HepG2 (cell line): ENCODE data around the gene NCLN. TPM values are rescaled to one million over a fixed set of nuclear protein-coding genes. Genes with fewer than 3 reads are reported as not detected.
A peak's percentile ranks its signal among the peaks of the same experiment; 100 is the strongest.

Experiments used
- ATAC-seq: fragments of 200-7000 bp; cut with Tn5 transposase; 3 replicates; pipeline ENCODE4 v1.9.1; 2020; ENCODE audit warnings: mild to moderate bottlenecking, moderate library complexity
- BruUV-seq: library from RNA; stranded (reverse); fragments of 400-500 nt; replicated peaks from 2 replicates; lab custom pipeline; 2021; lab: Mats Ljungman, UMichigan
- CTCF ChIA-PET: fragments of 300-600 bp; formaldehyde crosslinking; extraction: SDS; loops from one replicate; lab custom pipeline; 2021; ENCODE audit warnings: low total read pairs, inconsistent platforms, low intra/inter-chr PET ratio; lab: Yijun Ruan, JAX
- POLR2A ChIA-PET: fragments of 350-600 bp; sonication (Branson Sonifier 250); formaldehyde crosslinking; loops from one replicate; lab custom pipeline; 2020; ENCODE audit warnings: antibody characterized with exemption, inconsistent platforms; lab: Yijun Ruan, JAX
- DNase-seq: peaks from one replicate; pipeline ENCODE4 v3.0.0-alpha.2; 2015; ENCODE audit warnings: low spot score
- FAIRE-seq: peaks from 3 replicates; lab custom pipeline; 2011; peaks lifted over from hg19 to GRCh38; lab: Jason Lieb, UNC
- H2AFZ ChIP-seq: one replicate; pipeline ENCODE4 v1.6.1; 2011; ENCODE audit warnings: low read length, inconsistent platforms
- H3K27ac ChIP-seq: fragments of 300-600 bp; 3 replicates; pipeline ENCODE4 v1.8.0; 2011; ENCODE audit warnings: mixed run types, mild to moderate bottlenecking, mixed read lengths, low read length, inconsistent platforms; ENCODE audit not compliant: insufficient read depth; ENCODE audit errors: extremely low read length
- H3K27me3 ChIP-seq, 2 experiments: fragments of 200-600 bp in 1 of 2; 2 replicates in 1 of 2; 3 replicates in 1 of 2; pipeline versions ENCODE4 v1.6.0 to v1.8.0; 2011; ENCODE audit warnings: low read length in 2 of 2, mild to moderate bottlenecking in 2 of 2, moderate library complexity in 2 of 2, inconsistent platforms in 1 of 2; ENCODE audit not compliant: insufficient read depth in 2 of 2, control insufficient read depth in 1 of 2
- H3K36me3 ChIP-seq, 2 experiments: fragments of 200-600 bp in 1 of 2; replicated peaks in 1 of 2; 2 replicates in 1 of 2; 3 replicates in 1 of 2; pipeline versions ENCODE4 v1.5.1 to v1.8.0; 2011; ENCODE audit warnings: low read length in 2 of 2, inconsistent platforms in 1 of 2; ENCODE audit not compliant: insufficient read depth in 2 of 2, control insufficient read depth in 1 of 2
- H3K4me1 ChIP-seq: 2 replicates; pipeline ENCODE4 v1.5.1; 2012; ENCODE audit warnings: low read length, inconsistent platforms; ENCODE audit not compliant: insufficient read depth
- H3K4me2 ChIP-seq: 2 replicates; pipeline ENCODE4 v1.6.0; 2011; ENCODE audit warnings: low read depth, low read length, inconsistent platforms
- H3K4me3 ChIP-seq, 3 experiments: fragments of 200-600 bp in 1 of 3; sonication (generic), shearing (Covaris generic) in 1 of 3; replicated peaks in 1 of 3; 2 replicates each; pipeline ENCODE4 v1.5.1; 2011 to 2016; ENCODE audit warnings: low read length in 3 of 3, inconsistent platforms in 2 of 3, low read depth in 2 of 3, mild to moderate bottlenecking in 2 of 3, control low read depth in 1 of 3, mixed read lengths in 1 of 3; ENCODE audit not compliant: insufficient read depth in 1 of 3
- H3K79me2 ChIP-seq: one replicate; pipeline ENCODE4 v1.6.1; 2011; ENCODE audit warnings: low read length, inconsistent platforms; ENCODE audit not compliant: insufficient read depth
- H3K9ac ChIP-seq: 2 replicates; pipeline ENCODE4 v1.6.0; 2011; ENCODE audit warnings: mild to moderate bottlenecking, low read depth, low read length, inconsistent platforms; ENCODE audit not compliant: insufficient read depth
- H3K9me3 ChIP-seq: 2 replicates; pipeline ENCODE4 v1.5.1; 2012; ENCODE audit warnings: mild to moderate bottlenecking, low read length
- H4K20me1 ChIP-seq: 2 replicates; pipeline ENCODE4 v1.6.0; 2011; ENCODE audit warnings: inconsistent platforms, mild to moderate bottlenecking, low read length, moderate library complexity; ENCODE audit not compliant: insufficient read depth
- HDAC2 ChIP-seq: sonication (generic); formaldehyde crosslinking; IDR thresholded peaks from 2 replicates; pipeline ENCODE4 v1.4.0; 2020; ENCODE audit warnings: missing genetic modification reagents
- ZNF589 ChIP-seq: sonication (generic); formaldehyde crosslinking; conservative IDR thresholded peaks from 2 replicates; pipeline ENCODE4 v1.8.0; 2022; ENCODE audit warnings: mild to moderate bottlenecking, moderate library complexity, missing genetic modification reagents
- ZNF646 ChIP-seq: sonication (generic); formaldehyde crosslinking; IDR thresholded peaks from 2 replicates; pipeline ENCODE4 v1.9.0; 2021; ENCODE audit warnings: mild to moderate bottlenecking, missing genetic modification reagents
- ZSCAN30 ChIP-seq: sonication (generic); formaldehyde crosslinking; IDR thresholded peaks from 2 replicates; pipeline ENCODE4 v1.5.0; 2020; ENCODE audit warnings: mild to moderate bottlenecking, missing genetic modification reagents
- WGBS: methylation state at CpG from one replicate; pipeline ENCODE4 v1.1.6; 2017; ENCODE audit warnings: low lambda C conversion rate; 5-methylcytosine and 5-hydroxymethylcytosine counted together
- in situ Hi-C: cut with HindIII; loops from 2 replicates; pipeline ENCODE4 v1.10.0; 2017; ENCODE audit warnings: low pct_unique_long_range_greater_than_20kb; ENCODE audit not compliant: extremely low pct_ligation_motif_present
- intact Hi-C: fragments of 100-400 bp; cut with micrococcal nuclease; formaldehyde crosslinking; loops from one replicate; pipeline ENCODE4 v1.10.0; 2022; ENCODE audit not compliant: unreplicated experiment
- polyA plus RNA-seq, 8 experiments: library from polyadenylated mRNA; depleted of rRNA in 3 of 8; stranded (reverse) in 7 of 8; unstranded in 1 of 8; fragments of >200 nt; fragmentation: Illumina TruSeq in 4 of 8; extraction: Trizol in 4 of 8; gene quantifications; 2 replicates each; pipeline versions ENCODE4 v1.2.1 to v1.2.3, GENCODE V29; 2011 to 2016; ENCODE audit warnings: low read depth in 4 of 8, missing spikeins in 1 of 8, mixed read lengths in 1 of 8; ENCODE audit not compliant: insufficient read depth in 1 of 8
- total RNA-seq, 5 experiments: library from RNA; depleted of rRNA; stranded (reverse); fragments of >200 nt; fragmentation: Illumina TruSeq; extraction: Trizol; gene quantifications; 2 replicates each; pipeline ENCODE4 v1.2.3, GENCODE V29; 2016; ENCODE audit warnings: low read depth in 1 of 5
- TF ChIP-seq, protein P1 (sequence below): sonication (generic); formaldehyde crosslinking; IDR thresholded peaks from 2 replicates; pipeline ENCODE4 v1.4.0; 2020; ENCODE audit warnings: mild to moderate bottlenecking, missing genetic modification reagents
- TF ChIP-seq, protein P2 (sequence below): fragments of 450-650 bp; IDR thresholded peaks from 2 replicates; pipeline ENCODE4 v1.6.1; 2016

NCLN gene
- total and polyA plus RNA-seq, 2 of the 13 experiments (the other 11 are each of a cell fraction or from before 2014, with no cell fraction given): 42.6 to 56.0 TPM

DNA sequence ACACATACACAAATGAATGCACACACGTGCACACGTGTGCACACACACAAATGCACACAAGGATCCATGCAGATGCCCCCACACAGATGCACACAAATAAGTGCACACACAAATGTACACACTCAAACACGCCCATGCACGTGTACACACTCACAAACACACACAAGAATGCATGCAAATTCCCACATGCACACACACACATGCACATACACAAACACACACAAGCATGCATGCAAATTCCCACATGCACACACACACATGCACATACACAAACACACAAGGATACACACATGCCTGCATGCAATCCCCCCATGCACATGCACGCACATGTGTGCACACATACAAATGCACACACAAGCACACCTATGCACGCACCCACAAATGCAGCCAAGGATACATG, 36.6 kb upstream of the NCLN start:
- no TSS peak for BruUV-seq
- no peak overlapping the region for H2AFZ ChIP-seq
- no peak overlapping the region for H3K9ac ChIP-seq
- DNase-seq: no peak
- no peaks in the 10 kb centered on the region for H3K79me2 ChIP-seq
- CTCF ChIA-PET: no interaction called here
- H3K4me2 ChIP-seq: no peak overlapping the region
- no peaks in the 10 kb centered on the region for H3K36me3 ChIP-seq
- no peak overlapping the region for H3K27ac ChIP-seq
- no peak for FAIRE-seq
- WGBS: 52% methylated on average over 3 of the region's 6 CpGs
- POLR2A ChIA-PET: no interaction called here
- ATAC-seq: no peak
- intact Hi-C loops (no loop called here), in situ Hi-C loops (no loop called here)
- TF ChIP-seq ZNF646 (CRISPR knock-in tag) (peak; percentile 77; the same call in 1 of the 2 replicates), ZNF589 (CRISPR knock-in tag) (no peak), ZSCAN30 (CRISPR knock-in tag) (no peak), HDAC2 (CRISPR knock-in tag) (no peak)
- TF ChIP-seq, protein P1, sequence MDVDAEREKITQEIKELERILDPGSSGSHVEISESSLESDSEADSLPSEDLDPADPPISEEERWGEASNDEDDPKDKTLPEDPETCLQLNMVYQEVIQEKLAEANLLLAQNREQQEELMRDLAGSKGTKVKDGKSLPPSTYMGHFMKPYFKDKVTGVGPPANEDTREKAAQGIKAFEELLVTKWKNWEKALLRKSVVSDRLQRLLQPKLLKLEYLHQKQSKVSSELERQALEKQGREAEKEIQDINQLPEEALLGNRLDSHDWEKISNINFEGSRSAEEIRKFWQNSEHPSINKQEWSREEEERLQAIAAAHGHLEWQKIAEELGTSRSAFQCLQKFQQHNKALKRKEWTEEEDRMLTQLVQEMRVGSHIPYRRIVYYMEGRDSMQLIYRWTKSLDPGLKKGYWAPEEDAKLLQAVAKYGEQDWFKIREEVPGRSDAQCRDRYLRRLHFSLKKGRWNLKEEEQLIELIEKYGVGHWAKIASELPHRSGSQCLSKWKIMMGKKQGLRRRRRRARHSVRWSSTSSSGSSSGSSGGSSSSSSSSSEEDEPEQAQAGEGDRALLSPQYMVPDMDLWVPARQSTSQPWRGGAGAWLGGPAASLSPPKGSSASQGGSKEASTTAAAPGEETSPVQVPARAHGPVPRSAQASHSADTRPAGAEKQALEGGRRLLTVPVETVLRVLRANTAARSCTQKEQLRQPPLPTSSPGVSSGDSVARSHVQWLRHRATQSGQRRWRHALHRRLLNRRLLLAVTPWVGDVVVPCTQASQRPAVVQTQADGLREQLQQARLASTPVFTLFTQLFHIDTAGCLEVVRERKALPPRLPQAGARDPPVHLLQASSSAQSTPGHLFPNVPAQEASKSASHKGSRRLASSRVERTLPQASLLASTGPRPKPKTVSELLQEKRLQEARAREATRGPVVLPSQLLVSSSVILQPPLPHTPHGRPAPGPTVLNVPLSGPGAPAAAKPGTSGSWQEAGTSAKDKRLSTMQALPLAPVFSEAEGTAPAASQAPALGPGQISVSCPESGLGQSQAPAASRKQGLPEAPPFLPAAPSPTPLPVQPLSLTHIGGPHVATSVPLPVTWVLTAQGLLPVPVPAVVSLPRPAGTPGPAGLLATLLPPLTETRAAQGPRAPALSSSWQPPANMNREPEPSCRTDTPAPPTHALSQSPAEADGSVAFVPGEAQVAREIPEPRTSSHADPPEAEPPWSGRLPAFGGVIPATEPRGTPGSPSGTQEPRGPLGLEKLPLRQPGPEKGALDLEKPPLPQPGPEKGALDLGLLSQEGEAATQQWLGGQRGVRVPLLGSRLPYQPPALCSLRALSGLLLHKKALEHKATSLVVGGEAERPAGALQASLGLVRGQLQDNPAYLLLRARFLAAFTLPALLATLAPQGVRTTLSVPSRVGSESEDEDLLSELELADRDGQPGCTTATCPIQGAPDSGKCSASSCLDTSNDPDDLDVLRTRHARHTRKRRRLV (CRISPR knock-in tag): no peak
- TF ChIP-seq, protein P2, sequence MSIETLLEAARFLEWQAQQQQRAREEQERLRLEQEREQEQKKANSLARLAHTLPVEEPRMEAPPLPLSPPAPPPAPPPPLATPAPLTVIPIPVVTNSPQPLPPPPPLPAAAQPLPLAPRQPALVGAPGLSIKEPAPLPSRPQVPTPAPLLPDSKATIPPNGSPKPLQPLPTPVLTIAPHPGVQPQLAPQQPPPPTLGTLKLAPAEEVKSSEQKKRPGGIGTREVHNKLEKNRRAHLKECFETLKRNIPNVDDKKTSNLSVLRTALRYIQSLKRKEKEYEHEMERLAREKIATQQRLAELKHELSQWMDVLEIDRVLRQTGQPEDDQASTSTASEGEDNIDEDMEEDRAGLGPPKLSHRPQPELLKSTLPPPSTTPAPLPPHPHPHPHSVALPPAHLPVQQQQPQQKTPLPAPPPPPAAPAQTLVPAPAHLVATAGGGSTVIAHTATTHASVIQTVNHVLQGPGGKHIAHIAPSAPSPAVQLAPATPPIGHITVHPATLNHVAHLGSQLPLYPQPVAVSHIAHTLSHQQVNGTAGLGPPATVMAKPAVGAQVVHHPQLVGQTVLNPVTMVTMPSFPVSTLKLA: peak; percentile 96
- no peaks in the 10 kb centered on the region for H3K9me3 ChIP-seq
- no peaks in the 10 kb centered on the region for H3K4me1 ChIP-seq
- no peak overlapping the region for H3K4me3 ChIP-seq
- no peaks in the 10 kb centered on the region for H4K20me1 ChIP-seq
- peaks cover 5 to 12% of the 10 kb centered on the region in 2 experiments; a peak in 3 of 5 replicates for H3K27me3 ChIP-seq
